ENCODE measurements around the gene HMCES. TPM values are rescaled to one million over a fixed set of nuclear protein-coding genes. Genes with fewer than 3 reads are reported as not detected.

HMCES gene
- total RNA-seq, 1 donor from 2014 or later: 42.7 TPM

- intact Hi-C loops (cut with DNase I): loop anchor here (10.0 kb wide), 1 partner anchor 340 kb away; no protein-coding TSS in a partner anchor
- ATAC-seq (ENCODE audit: poor library complexity): peak; percentile 76
- DNase-seq: peak; percentile 93
These were observed 35.9 kb downstream of the HMCES start for GRCh38 chr3:129314386-129315222.

GRCh38 chr3:129315223-129315997 is 36.7 kb downstream of the HMCES start:
- ATAC-seq (ENCODE audit: poor library complexity): peak; percentile 9
- peak; percentile 71 for DNase-seq
- intact Hi-C loops (cut with DNase I): loop anchor here (10.0 kb wide), 1 partner anchor 341 kb away; no protein-coding TSS in a partner anchor

DNA sequence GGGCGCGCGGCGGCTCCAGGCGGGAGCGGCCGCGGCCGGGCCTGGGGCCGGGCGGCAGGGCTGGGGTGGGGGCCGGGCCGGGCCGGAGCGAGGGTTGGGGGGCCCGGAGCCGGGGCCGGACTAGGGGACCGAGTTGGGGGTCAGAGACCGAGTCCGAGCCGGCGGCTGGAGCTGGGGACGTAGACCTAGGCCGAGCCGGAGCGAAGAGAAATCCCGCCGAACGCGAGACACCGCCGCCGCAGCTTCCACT is 37.3 kb downstream of the HMCES start:
- DNase-seq (no peak), ATAC-seq (ENCODE audit: poor library complexity) (peak; percentile 14)
- intact Hi-C loops (cut with DNase I): loop anchor here (2.0 to 10.0 kb wide), 2 partner anchors 37 to 341 kb away; partner anchors contain the start of gene HMCES

DNA sequence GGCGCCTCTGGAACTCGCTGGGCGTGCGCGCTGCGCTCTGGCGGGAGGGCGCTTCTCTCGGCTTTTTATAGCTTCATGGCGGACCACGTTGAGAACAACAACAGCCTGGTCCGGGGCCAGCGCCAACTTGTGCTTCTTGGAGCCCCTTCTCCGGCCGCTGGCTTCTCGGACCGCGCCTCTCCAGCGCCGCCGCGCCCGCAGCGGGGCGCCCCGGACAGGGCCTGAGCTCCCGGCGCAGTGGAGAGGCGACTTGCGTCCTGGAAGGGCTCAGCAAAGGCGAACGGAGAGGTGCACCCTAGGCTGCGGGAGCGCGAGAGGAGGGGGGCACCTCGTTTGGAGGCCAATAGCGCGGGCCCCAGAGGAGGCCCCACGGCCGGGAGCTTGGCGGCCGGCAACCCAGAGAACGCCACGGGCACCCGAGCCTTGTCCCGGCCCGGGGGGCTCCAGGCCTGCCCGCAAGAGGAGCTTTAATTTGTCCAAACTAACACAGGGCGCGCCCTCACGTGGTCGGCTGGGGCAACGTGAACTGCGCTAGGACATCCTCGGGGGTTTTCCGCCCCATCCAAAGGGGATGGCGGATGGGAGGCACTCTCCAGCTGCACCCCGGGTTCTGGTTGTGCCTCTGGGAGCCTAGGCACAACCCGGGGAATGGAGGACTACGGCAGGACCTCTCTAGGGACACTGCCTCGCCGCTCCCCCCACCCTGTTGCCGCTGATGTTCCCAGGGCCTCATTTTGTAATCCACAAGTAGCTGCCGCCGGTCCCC is 37.8 kb downstream of the HMCES start:
- intact Hi-C loops (cut with DNase I): loop anchor here (2.0 to 10.0 kb wide), 2 partner anchors 38 to 342 kb away; partner anchors contain the start of gene HMCES
- DNase-seq (peak; percentile 91), ATAC-seq (ENCODE audit: poor library complexity) (peak; percentile 74)

DNA sequence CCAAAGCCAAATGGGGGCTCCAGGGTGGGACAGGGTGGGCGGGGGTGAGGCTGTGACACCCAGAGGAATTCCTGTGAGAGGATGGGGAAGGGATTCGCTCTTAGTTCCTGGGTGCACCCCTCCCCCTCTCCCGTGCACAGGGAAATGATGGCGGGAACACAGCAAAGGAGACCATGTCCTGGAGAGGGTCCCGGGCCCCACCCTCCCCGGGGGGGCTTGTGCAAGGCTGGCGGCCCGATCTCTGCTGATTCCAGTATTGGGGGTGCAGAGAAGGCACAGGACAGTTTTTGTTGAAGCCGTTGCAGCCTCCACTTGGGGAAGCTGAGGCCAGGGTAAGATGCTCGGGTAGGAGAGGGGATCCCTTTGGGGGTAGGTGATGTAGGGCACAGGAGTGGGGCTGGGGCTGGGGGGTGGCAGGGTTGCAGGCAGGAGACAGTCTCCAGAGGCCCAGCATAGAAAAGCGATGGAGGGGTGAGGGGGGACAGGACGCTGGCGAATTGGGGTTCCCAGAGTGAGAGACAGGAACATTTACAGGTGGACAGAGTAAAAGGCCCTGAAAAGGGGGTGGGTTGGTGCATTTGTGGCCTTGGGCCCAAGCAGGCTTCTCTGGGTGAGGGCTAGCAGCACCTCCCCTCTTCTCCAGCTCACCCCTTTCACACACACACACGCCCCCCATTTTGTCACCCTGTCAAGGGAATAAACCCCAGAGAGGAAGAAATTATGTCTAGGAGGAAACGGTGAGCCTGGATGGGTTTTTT is 38.5 kb downstream of the HMCES start:
- intact Hi-C loops (cut with DNase I): loop anchor here (2.0 to 10.0 kb wide), 2 partner anchors 38 to 342 kb away; partner anchors contain the start of gene HMCES
- no peak for ATAC-seq (ENCODE audit: poor library complexity)
- no peak for DNase-seq

- ATAC-seq (ENCODE audit: poor library complexity) (no peak), DNase-seq (no peak)
- intact Hi-C loops (cut with DNase I): loop anchor here (2.0 to 10.0 kb wide), 2 partner anchors 39 to 343 kb away; partner anchors contain the start of gene HMCES
These were observed 39.2 kb downstream of the HMCES start for GRCh38 chr3:129317848-129318247.

DNA sequence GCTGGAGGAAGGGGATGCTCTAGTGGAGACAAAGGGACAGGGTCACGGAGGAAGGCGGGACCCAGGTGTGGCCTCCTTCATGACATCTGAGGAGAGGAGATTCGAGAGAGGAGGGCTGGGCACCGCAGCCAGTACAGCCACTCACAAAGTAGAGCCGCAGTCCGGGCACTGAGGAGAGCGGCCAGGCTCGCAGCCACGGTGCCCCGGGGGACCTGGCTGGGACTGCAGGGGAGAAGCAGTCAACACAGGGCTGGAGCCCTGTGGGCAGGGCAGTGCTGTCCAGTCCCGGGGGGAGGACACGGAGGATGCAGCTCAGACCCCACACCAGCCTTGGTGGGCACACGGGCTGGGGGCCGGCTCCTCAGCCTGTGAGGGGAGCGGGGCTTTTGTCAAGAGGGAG is 40.3 kb downstream of the HMCES start:
- ATAC-seq (ENCODE audit: poor library complexity): no peak
- no peak for DNase-seq
- intact Hi-C loops (cut with DNase I): loop anchor here (10.0 kb wide), 1 partner anchor 344 kb away; no protein-coding TSS in a partner anchor

DNA sequence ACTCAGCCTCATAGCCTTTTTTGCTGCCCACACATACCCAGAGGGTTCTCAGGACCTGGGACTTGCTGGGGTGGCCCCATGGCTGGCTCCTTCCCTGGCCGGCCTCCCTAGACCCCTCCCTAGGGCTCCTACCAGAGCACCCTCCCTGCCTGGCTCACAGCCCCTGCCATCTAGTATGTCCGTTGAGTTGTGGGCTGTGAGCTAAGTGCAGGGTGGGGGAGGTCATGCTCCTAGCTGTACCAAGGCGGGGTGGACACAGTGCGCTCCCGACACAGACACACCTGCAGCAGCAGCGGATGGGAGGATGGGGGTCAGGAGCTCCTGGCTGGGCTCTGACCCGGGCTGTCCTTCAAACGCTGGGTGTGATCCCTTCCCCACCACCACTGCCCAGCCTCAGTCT is 41.6 kb downstream of the HMCES start:
- intact Hi-C loops (cut with DNase I): no loop called here
- ATAC-seq (ENCODE audit: poor library complexity) (no peak), DNase-seq (no peak)

DNA sequence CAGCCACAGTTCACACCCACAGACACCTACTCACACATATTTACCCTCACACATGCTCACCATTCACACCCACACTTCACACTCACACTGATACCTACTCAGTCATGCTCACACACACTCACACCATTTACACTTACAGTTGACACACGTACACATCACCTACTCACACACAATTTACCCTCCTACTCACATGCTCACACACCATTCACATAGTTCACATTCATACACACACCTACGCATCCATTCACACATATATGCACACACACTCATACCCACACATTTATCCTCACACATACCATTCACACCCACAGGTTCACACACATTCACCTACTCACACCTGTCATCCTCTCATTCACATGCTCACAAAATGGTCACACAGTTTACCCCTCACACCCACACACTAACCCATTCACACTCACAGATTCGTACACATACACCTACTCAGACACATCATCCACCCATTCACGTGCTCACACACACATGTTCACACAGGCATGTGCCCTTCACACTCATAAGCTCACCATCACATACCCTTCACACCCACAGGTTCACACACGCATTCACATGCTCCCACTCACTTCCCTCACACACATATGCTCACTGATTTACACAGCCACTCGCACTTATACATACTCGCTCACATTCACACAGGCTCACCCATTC is 42.3 kb downstream of the HMCES start:
- DNase-seq (no peak), ATAC-seq (ENCODE audit: poor library complexity) (no peak)
- intact Hi-C loops (cut with DNase I): no loop called here

DNA sequence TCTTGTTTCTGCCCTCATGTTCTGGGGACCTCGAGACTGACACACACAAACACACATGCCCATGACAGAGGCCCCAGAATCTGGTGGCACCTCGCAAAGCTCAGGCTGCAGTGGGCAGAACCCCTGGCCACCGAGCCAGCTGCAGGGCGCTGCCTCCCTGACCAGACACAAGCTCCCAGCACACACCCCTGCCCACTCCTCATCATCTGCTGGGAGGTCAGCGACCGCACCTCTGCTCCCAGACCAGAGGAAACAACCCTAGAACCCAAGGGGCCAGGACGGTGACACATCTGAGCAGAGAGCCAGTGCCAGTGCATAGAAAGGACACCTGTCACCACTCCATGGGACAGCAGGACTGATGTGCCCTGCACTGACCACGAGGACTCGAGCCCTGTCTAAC is 43.2 kb downstream of the HMCES start:
- intact Hi-C loops (cut with DNase I): no loop called here
- ATAC-seq (ENCODE audit: poor library complexity) (no peak), DNase-seq (no peak)

GRCh38 chr3:129323651-129324294 is 45.1 kb downstream of the HMCES start:
- ATAC-seq (ENCODE audit: poor library complexity): no peak
- no peak for DNase-seq

GRCh38 chr3:129324855-129325254 is 46.2 kb downstream of the HMCES start:
- DNase-seq (no peak), ATAC-seq (ENCODE audit: poor library complexity) (no peak)
- intact Hi-C loops (cut with DNase I): no loop called here

More at GRCh38 chr3:129323651-129324294, 45.1 kb downstream of the HMCES start:
- intact Hi-C loops (cut with DNase I): no loop called here

DNA sequence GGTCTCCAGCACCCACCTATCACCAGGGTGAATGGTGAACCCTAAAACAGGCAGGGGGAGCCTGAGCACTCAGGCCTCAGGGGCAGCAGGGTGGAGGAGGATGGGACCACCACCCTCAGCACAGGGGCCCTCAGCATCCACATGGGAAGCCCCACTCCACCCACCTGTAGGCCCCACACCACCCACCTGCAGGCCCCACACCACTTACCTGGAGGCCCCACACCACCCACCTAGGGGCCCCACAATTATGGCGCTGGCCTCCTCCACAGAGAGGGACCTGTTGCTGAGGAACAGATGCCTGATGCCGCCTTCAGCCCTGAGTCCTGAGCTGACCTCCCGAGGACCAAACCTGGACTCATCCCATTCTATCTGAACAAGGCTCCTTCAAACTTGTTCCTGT is 46.7 kb downstream of the HMCES start:
- DNase-seq: no peak
- intact Hi-C loops (cut with DNase I): no loop called here

DNA sequence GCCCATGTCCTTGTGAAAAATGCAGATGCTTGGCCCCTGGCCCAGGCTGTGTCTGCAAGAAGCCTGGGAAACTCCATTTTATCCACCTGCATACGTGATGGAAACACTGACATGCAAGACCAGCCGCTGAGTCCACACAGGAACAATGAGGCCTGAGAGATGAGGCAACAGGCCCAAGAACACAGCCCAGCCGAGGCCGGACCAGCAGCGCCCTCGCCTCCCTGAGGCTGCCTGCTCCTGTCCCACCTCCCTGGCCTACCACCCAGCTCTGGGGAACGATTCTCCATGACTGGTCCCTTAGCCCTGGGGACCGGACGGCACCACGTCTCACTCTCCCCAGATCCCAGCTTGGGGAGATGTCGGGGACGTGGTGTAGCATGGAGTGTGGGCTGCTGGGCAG is 47.5 kb downstream of the HMCES start:
- DNase-seq (no peak), ATAC-seq (ENCODE audit: poor library complexity) (no peak)
- intact Hi-C loops (cut with DNase I): no loop called here

More for the DNA sequence above, 46.7 kb downstream of the HMCES start:
- no peak for ATAC-seq (ENCODE audit: poor library complexity)

DNA sequence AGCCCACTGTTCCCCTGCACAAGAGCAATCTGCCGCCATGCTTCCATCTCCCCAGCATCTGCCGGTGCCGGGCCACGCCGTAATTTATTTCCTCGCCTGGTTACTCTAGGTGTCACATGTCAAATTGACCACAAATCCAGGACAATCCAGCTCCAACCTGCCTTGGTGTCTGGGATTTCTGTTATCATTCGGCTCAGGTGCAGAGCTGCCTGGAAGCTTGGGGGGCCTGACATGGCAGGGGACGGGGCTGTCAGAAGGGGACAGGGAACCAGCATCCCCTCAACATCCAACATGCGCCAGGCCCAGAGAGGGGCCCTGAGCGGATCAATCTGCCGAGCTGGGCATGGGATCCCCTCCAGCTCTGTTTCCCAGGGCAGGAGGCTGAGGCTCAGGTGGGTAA is 47.9 kb downstream of the HMCES start:
- intact Hi-C loops (cut with DNase I): no loop called here
- no peak for ATAC-seq (ENCODE audit: poor library complexity)
- no peak for DNase-seq

- ATAC-seq (ENCODE audit: poor library complexity): no peak
- intact Hi-C loops (cut with DNase I): no loop called here
- no peak for DNase-seq
These were observed 48.8 kb downstream of the HMCES start for GRCh38 chr3:129327510-129327909.

DNA sequence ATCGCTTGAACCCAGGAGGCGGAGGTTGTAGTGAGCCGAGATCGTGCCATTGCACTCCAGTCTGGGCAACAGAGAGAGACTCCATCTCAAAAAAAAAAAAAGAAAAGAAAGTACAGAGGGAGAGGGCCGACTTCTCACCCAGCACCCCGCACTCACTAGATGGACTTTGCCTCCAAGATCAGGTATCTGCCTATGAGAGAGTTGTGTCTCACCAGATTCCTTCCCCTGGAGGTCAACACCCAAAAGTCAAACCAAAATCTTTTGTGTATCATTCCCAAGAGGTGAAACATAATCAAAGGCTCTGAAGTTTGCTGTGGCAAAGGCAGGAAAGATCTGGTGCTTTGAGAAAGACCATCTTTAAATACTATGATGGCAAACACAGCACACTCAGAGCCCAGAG is 51.2 kb downstream of the HMCES start:
- intact Hi-C loops (cut with DNase I): no loop called here
- ATAC-seq (ENCODE audit: poor library complexity) (no peak), DNase-seq (no peak)
